Measurements from ENCODE around the gene TMEM184B. TPM values are rescaled to one million over a fixed set of nuclear protein-coding genes. Genes with fewer than 3 reads are reported as not detected.
"Not testable (repeated sequence)": the region's sequence is repeated elsewhere in the genome, so short reads cannot be mapped to it uniquely, and the experiment has no call there.

TMEM184B gene
- total RNA-seq, 4 donors from 2014 or later: 41.2 to 86.4 (median 48.6) TPM

DNA sequence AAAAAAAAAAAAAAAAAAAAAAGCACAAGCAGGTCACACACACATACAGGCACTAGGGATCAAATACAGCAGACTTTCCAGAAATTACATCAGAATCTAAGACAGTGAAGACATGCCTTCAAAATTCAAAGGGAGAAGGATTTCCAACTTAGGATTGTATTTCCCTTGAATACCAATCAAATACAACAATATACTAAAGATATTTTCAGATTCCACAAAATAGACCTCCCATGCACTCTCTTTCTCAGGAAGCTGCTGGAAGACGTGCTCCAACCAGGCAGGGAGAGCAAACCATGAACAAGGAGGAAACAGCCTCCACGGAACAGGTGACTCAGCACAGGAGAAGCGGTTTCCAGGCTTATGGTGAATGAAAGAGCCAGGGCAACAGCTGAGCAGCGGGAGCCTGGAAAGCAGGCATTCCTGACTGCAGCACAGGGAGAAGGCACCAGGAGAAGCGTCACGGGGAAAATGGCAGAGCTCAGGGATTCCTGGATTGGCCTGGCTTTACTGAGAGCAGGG lies 32.0 kb downstream of the TMEM184B start:
- DNase-seq (ENCODE audit: low spot score) (no peak), ATAC-seq (ENCODE audit: low FRiP score) (peak; percentile 71)
- TF ChIP-seq, protein P1, sequence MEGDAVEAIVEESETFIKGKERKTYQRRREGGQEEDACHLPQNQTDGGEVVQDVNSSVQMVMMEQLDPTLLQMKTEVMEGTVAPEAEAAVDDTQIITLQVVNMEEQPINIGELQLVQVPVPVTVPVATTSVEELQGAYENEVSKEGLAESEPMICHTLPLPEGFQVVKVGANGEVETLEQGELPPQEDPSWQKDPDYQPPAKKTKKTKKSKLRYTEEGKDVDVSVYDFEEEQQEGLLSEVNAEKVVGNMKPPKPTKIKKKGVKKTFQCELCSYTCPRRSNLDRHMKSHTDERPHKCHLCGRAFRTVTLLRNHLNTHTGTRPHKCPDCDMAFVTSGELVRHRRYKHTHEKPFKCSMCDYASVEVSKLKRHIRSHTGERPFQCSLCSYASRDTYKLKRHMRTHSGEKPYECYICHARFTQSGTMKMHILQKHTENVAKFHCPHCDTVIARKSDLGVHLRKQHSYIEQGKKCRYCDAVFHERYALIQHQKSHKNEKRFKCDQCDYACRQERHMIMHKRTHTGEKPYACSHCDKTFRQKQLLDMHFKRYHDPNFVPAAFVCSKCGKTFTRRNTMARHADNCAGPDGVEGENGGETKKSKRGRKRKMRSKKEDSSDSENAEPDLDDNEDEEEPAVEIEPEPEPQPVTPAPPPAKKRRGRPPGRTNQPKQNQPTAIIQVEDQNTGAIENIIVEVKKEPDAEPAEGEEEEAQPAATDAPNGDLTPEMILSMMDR (IDR thresholded peaks at IDR 0.05): no peak

DNA sequence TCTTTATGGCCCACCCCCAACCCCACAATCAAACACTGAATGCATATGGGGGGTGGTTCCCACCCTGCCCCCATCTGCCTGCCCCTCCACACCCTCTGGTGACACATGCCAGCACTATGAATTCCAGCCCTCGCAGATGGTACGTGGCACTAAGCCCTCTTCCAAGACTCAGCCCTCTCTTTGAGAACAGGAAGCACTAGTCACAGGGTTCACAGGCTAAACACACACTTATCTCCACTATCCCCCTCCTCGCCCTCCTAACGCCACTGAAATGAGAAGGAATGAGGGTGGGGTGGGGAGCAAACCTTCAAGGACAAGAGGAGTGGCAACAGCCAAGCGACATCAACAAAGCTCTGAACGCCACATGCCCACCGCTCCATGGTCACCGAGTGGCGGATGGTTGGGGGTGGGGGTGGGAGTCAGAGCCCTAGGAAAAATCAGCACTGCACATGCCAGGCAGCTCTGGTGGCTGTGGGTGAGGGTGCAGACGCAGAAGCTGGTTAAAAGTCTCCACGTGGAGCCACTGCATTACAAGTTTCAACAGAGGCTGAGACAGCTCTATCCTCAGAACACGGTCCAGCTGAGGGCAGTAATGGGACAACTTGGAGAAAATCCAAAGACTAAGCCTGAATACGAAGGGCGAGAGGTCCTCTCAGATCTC lies 33.6 kb downstream of the TMEM184B start:
- TF ChIP-seq, protein P1 (IDR thresholded peaks at IDR 0.05): no peak
- ATAC-seq (ENCODE audit: low FRiP score): peak; percentile 39
- DNase-seq (ENCODE audit: low spot score): no peak

DNA sequence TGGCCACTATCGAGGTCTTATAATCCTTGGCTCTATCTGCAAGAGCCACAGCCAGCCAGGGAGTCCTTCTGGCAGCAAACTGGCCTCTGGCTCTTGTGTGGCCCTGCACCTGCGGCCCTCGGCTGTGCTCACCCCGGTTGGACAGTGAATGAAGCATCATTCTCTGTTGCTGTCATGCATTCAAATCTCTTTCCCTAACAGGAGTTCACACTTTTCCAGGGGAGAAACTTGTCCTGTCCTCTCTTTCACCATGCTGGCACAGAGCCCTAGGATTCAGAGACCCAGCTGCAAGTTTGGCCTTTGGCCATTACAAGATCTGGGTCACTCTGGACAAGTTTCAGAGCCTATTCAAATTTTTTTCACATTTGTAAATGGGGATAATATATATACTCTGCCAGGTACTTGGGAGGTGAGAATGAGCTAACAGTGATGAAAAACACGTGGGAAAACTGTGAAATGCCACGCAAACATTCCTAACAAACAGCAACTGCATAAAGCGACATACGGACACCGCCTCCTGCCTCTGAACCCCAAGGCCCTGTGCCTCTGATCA lies 34.2 kb downstream of the TMEM184B start:
- no peak for DNase-seq (ENCODE audit: low spot score)
- TF ChIP-seq, protein P1 (IDR thresholded peaks at IDR 0.05): no peak
- ATAC-seq (ENCODE audit: low FRiP score): no peak

- no peak for DNase-seq (ENCODE audit: low spot score)
- no peak for ATAC-seq (ENCODE audit: low FRiP score)
- TF ChIP-seq, protein P1 (IDR thresholded peaks at IDR 0.05): no peak
Measured at GRCh38 chr22:38236786-38237185, 36.0 kb downstream of the TMEM184B start.

DNA sequence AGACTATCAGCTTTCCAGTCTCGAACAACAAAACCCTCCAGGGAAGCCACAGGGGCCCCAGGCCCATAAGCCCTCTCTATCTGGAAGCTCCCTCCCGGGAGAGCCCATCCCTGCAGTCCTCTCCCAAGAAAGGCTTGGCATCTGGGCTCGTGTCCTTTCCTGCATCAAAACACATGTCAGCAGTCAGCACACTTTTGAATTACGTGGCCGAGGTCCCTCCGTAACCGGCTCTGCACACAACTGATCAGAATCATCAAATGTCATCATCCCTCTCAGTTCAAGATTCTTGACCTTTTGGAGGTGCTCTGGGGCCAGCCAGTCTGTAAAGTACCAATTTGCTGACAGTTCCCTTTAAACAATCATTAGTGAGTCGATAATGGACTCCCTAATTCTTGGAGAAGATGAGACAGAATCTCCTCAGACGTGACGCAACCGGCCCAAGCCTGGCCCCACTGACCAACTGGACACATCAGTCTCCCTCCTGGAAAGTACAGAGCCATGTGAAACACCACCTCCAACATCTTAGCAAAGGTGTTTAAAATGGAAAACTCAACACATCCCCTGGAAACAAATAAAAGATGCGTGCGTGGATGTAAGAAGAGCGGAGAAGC lies 37.5 kb downstream of the TMEM184B start:
- no peak for DNase-seq (ENCODE audit: low spot score)
- ATAC-seq (ENCODE audit: low FRiP score): no peak
- TF ChIP-seq, protein P1 (IDR thresholded peaks at IDR 0.05): no peak

GRCh38 chr22:38233856-38234255 lies 39.0 kb downstream of the TMEM184B start:
- not testable (repeated sequence) for ATAC-seq (ENCODE audit: low FRiP score); DNase-seq (ENCODE audit: low spot score)

DNA sequence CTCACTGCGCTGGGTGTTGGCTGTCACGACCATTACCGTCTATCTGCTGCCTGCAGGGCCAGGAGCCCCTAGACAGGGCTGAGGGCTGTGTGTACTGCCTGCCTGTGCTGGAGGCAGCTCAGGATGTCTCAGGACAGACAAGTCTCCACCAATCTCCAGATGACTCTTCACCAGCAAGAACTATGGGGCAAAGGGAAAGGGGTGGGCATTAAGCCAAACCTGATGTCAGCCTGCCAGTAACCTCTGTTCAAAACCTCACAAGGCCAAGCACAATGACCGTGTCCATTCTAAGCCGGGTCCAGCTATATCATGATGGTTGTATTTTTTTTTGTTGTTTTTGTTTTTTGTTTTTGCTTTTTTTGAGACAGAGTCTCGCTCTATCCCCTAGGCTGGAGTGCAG lies 39.4 kb downstream of the TMEM184B start:
- TF ChIP-seq, protein P1 (IDR thresholded peaks at IDR 0.05): no peak
- ATAC-seq (ENCODE audit: low FRiP score) (no peak), DNase-seq (ENCODE audit: low spot score) (no peak)

Measured in omental fat pad (tissue), 4 donors.